C4-2B (cell line): ENCODE data around the gene TEX101.

Experiments used
- ZFX ChIP-seq: fragments of 450-650 bp; IDR thresholded peaks from 2 replicates; pipeline ENCODE4 v1.6.1; 2017
- TF ChIP-seq, protein P1 (sequence below): fragments of 450-650 bp; conservative IDR thresholded peaks from 2 replicates; pipeline ENCODE4 v1.5.1; 2017; ENCODE audit warnings: mild to moderate bottlenecking

DNA sequence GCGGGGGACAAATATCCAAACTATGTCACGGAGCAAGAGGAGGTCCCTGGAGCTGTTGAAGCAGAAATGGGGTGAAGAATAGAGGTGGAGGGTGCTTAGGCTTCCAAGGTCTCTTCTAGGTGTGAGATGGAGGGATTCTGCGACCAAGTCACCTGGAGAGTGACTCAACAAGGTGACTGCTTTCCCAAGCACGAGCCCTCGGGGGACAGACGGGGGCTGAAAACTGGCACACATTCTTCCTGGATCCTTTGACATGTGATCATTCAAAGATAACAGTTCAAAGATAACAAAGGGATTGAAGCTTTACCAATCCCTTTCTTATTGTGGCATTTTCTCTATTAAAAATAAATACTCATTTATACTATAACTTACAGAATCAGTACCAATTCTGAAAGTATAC lies 2.2 kb upstream of the TEX101 start:
- TF ChIP-seq, protein P1, sequence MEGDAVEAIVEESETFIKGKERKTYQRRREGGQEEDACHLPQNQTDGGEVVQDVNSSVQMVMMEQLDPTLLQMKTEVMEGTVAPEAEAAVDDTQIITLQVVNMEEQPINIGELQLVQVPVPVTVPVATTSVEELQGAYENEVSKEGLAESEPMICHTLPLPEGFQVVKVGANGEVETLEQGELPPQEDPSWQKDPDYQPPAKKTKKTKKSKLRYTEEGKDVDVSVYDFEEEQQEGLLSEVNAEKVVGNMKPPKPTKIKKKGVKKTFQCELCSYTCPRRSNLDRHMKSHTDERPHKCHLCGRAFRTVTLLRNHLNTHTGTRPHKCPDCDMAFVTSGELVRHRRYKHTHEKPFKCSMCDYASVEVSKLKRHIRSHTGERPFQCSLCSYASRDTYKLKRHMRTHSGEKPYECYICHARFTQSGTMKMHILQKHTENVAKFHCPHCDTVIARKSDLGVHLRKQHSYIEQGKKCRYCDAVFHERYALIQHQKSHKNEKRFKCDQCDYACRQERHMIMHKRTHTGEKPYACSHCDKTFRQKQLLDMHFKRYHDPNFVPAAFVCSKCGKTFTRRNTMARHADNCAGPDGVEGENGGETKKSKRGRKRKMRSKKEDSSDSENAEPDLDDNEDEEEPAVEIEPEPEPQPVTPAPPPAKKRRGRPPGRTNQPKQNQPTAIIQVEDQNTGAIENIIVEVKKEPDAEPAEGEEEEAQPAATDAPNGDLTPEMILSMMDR: no peak
- TF ChIP-seq ZFX: no peak
